ENCODE results near the gene LATS1. TPM values are rescaled to one million over a fixed set of nuclear protein-coding genes. Genes with fewer than 3 reads are reported as not detected.
"Not testable (repeated sequence)": the region's sequence is repeated elsewhere in the genome, so short reads cannot be mapped to it uniquely, and the experiment has no call there.

Gene LATS1
- polyA plus RNA-seq, 3 donors = 5.2 to 10.3 (median 10.1) TPM

DNA sequence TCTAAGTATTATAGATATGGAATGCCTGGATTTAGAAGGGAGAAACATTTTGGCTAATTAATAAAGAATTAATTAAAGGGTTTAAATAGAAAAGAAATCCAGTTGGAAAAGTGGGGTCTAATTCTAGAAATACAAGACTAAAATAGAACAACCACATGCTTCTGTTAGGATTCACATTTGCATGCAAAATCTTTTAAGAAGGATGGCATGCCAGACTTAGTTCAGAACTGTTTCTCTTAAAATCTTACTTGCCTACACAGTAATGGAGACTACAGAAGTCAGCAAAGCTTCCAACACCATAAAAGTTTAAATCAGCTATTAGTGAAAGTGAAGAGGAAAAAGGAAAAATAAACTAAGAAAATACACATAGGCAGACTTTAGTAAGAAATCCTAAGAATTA lies 36.7 kb downstream of the LATS1 start:
- H3K4me1 Mint-ChIP-seq = no peaks in the 10 kb centered on the region
- H3K27me3 ChIP-seq (ENCODE audit: control insufficient read depth in 2 of 2, insufficient read depth in 2 of 2, low read length in 2 of 2) = no peaks in the 10 kb centered on the region
- intact Hi-C loops (cut with micrococcal nuclease) = no loop called here
- no peak overlapping the region for H3K4me2 ChIP-seq (replicated peaks; ENCODE audit: extremely low read depth, low read length, poor library complexity, severe bottlenecking)
- no peak for DNase-seq
- H3K9ac ChIP-seq (ENCODE audit: insufficient read depth, low read length, poor library complexity, severe bottlenecking) = no peak overlapping the region
- peaks cover 4% of the 10 kb centered on the region for H3K79me2 ChIP-seq (ENCODE audit: insufficient read depth, low read length)
- no peak for TF ChIP-seq CTCF (IDR thresholded peaks at IDR 0.05)
- H3K9me3 ChIP-seq (replicated peaks in 1 of 2; ENCODE audit: control insufficient read depth in 1 of 2, insufficient read depth in 1 of 2, low read length in 2 of 2) = no peaks in the 10 kb centered on the region
- H3K36me3 ChIP-seq (replicated peaks in 1 of 2; ENCODE audit: control insufficient read depth in 1 of 2, insufficient read depth in 2 of 2, low read length in 2 of 2) = peaks cover 47 to 85% of the 10 kb centered on the region in 2 donors
- no peaks in the 10 kb centered on the region for H3K4me1 ChIP-seq (ENCODE audit: control insufficient read depth in 1 of 2, insufficient read depth in 2 of 2, low read length in 2 of 2)
- H3K4me3 ChIP-seq (replicated peaks in 1 of 3; ENCODE audit: low read depth in 2 of 3, low read length in 3 of 3) = no peak overlapping the region
- no peaks in the 10 kb centered on the region for H3K9me3 Mint-ChIP-seq
- H3K36me3 Mint-ChIP-seq = peaks cover 50 to 75% of the 10 kb centered on the region in 2 donors
- H4K20me1 ChIP-seq (ENCODE audit: insufficient read depth, low read length) = peaks cover 33% of the 10 kb centered on the region
- no peaks in the 10 kb centered on the region for H3K27me3 Mint-ChIP-seq (ENCODE audit: low read depth in 3 of 3)
- no peak overlapping the region for H3K27ac ChIP-seq (ENCODE audit: low read depth in 1 of 2, low read length in 2 of 2)
- no peak overlapping the region for H3K4me3 Mint-ChIP-seq
- H2AFZ ChIP-seq (ENCODE audit: insufficient read depth, low read depth, low read length, poor library complexity, severe bottlenecking) = no peak overlapping the region
- no peak overlapping the region for H3K27ac Mint-ChIP-seq

DNA sequence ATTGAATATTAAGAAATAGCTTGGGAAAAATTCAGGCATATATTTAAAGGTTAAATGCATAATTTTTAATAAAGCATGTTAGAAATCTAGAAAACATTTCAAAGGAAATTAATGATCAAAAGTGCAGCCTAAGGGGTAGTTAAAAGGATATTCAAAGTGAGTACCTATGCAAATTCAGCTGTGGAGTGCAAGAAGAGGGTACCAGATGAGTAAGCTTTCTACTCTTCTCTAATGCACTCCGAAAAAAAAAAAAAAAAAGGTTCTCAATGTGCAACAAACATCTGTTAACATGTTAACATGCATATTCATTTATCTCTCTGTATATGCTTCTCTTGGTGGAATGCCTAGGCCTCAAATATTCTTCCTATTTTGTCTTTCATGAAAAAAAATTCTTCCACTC lies 37.4 kb downstream of the LATS1 start:
- intact Hi-C loops (cut with micrococcal nuclease) = no loop called here
- H3K27me3 Mint-ChIP-seq (ENCODE audit: low read depth in 3 of 3) = no peaks in the 10 kb centered on the region
- Histone ChIP-seq H3K4me3 (replicated peaks in 1 of 3; ENCODE audit: low read depth in 2 of 3, low read length in 3 of 3) (no peak overlapping the region), H3K27me3 (ENCODE audit: control insufficient read depth in 2 of 2, insufficient read depth in 2 of 2, low read length in 2 of 2) (no peaks in the 10 kb centered on the region), H3K27ac (ENCODE audit: low read depth in 1 of 2, low read length in 2 of 2) (no peak overlapping the region), H4K20me1 (ENCODE audit: insufficient read depth, low read length) (peaks cover 27% of the 10 kb centered on the region), H3K4me1 (ENCODE audit: control insufficient read depth in 1 of 2, insufficient read depth in 2 of 2, low read length in 2 of 2) (no peaks in the 10 kb centered on the region), H3K9me3 (replicated peaks in 1 of 2; ENCODE audit: control insufficient read depth in 1 of 2, insufficient read depth in 1 of 2, low read length in 2 of 2) (no peaks in the 10 kb centered on the region), H3K9ac (ENCODE audit: insufficient read depth, low read length, poor library complexity, severe bottlenecking) (no peak overlapping the region), H3K36me3 (replicated peaks in 1 of 2; ENCODE audit: control insufficient read depth in 1 of 2, insufficient read depth in 2 of 2, low read length in 2 of 2) (peaks cover 54 to 85% of the 10 kb centered on the region in 2 donors), H2AFZ (ENCODE audit: insufficient read depth, low read depth, low read length, poor library complexity, severe bottlenecking) (no peak overlapping the region), H3K79me2 (ENCODE audit: insufficient read depth, low read length) (peaks cover 4% of the 10 kb centered on the region), H3K4me2 (replicated peaks; ENCODE audit: extremely low read depth, low read length, poor library complexity, severe bottlenecking) (no peak overlapping the region)
- H3K4me3 Mint-ChIP-seq = no peak overlapping the region
- H3K36me3 Mint-ChIP-seq = peaks cover 51 to 75% of the 10 kb centered on the region in 2 donors
- no CpG with 5 or more reads among the region's 1 CpG for WGBS (ENCODE audit: insufficient coverage)
- peak overlapping the region in 1 of 7 donors; percentile 68 for H3K27ac Mint-ChIP-seq
- no peak for DNase-seq
- TF ChIP-seq CTCF (IDR thresholded peaks at IDR 0.05) = no peak
- no peaks in the 10 kb centered on the region for H3K4me1 Mint-ChIP-seq
- H3K9me3 Mint-ChIP-seq = no peaks in the 10 kb centered on the region

DNA sequence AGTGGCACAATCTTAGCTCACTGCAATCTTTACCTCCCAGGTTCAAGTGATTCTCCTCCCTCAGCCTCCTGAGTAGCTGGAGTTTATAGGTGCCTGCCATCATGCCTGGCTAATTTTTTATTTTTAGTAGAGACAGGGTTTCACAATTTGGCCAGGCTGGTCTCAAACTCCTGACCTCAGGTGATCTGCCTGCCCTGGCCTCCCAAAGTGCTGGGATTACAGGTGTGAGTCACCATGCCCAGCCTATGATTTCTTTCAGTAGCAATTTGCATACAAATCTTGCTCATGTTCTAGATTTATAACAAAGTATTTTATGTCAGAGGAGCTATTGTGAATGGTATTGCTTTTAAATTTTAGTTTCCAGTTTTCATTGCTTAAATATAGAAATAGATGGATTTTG lies 45.6 kb downstream of the LATS1 start:
- peaks cover 68 to 98% of the 10 kb centered on the region in 2 donors for H3K36me3 ChIP-seq (replicated peaks in 1 of 2; ENCODE audit: control insufficient read depth in 1 of 2, insufficient read depth in 2 of 2, low read length in 2 of 2)
- H3K4me1 Mint-ChIP-seq; H3K4me2 ChIP-seq (replicated peaks; ENCODE audit: extremely low read depth, low read length, poor library complexity, severe bottlenecking); H3K27me3 ChIP-seq (ENCODE audit: control insufficient read depth in 2 of 2, insufficient read depth in 2 of 2, low read length in 2 of 2); H4K20me1 ChIP-seq (ENCODE audit: insufficient read depth, low read length); DNase-seq; H3K27ac ChIP-seq (ENCODE audit: low read depth in 1 of 2, low read length in 2 of 2); H2AFZ ChIP-seq (ENCODE audit: insufficient read depth, low read depth, low read length, poor library complexity, severe bottlenecking); intact Hi-C loops (cut with micrococcal nuclease); H3K79me2 ChIP-seq (ENCODE audit: insufficient read depth, low read length); H3K27ac Mint-ChIP-seq; H3K4me3 ChIP-seq (replicated peaks in 1 of 3; ENCODE audit: low read depth in 2 of 3, low read length in 3 of 3); H3K4me3 Mint-ChIP-seq; H3K4me1 ChIP-seq (ENCODE audit: control insufficient read depth in 1 of 2, insufficient read depth in 2 of 2, low read length in 2 of 2); H3K9me3 ChIP-seq (replicated peaks in 1 of 2; ENCODE audit: control insufficient read depth in 1 of 2, insufficient read depth in 1 of 2, low read length in 2 of 2); H3K9me3 Mint-ChIP-seq; H3K27me3 Mint-ChIP-seq (ENCODE audit: low read depth in 3 of 3); H3K9ac ChIP-seq (ENCODE audit: insufficient read depth, low read length, poor library complexity, severe bottlenecking): not testable (repeated sequence)
- peaks cover 71 to 98% of the 10 kb centered on the region in 2 donors for H3K36me3 Mint-ChIP-seq

Measured in CD14-positive monocyte (primary cell).